ENCODE results near the gene PROZ. TPM values are rescaled to one million over a fixed set of nuclear protein-coding genes. Genes with fewer than 3 reads are reported as not detected.

Gene PROZ
- total RNA-seq, 1 donor from 2014 or later, result not detected

- H3K27ac Mint-ChIP-seq (ENCODE audit: unreplicated experiment), result no peak overlapping the region
- no peak overlapping the region for H3K4me3 Mint-ChIP-seq
- no peaks in the 10 kb centered on the region for H3K9me3 Mint-ChIP-seq
- peaks cover 12% of the 10 kb centered on the region for H3K4me1 Mint-ChIP-seq
- no peak for TF ChIP-seq CTCF (conservative IDR thresholded peaks at IDR 0.05)
- peaks cover 6% of the 10 kb centered on the region for H3K27me3 Mint-ChIP-seq (ENCODE audit: low read depth)
- no peak for DNase-seq (ENCODE audit: low read depth, low spot score)
- H3K36me3 Mint-ChIP-seq (ENCODE audit: low read depth), result no peaks in the 10 kb centered on the region
These were observed 39.2 kb upstream of the PROZ start for GRCh38 chr13:113119166-113119821.

DNA sequence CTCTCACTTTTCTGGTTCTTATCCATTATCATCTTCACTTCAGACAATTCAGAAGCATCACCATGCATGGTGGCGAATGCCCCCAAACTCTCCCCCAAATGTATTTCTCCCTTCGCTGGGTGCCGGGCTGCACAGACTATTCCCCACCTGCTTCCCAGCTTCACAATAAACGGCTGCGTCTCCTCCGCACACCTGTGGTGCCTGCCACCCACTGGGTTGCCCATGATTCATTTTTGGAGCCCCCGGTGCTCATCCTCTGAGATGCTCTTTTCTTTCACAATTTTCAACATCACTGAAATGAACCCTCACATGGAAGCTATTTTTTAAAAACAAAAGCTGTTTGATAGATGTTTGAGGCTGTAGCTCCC, 38.6 kb upstream of the PROZ start:
- Mint-ChIP-seq H3K36me3 (ENCODE audit: low read depth) (no peaks in the 10 kb centered on the region), H3K9me3 (no peaks in the 10 kb centered on the region), H3K4me1 (peaks cover 12% of the 10 kb centered on the region), H3K27ac (ENCODE audit: unreplicated experiment) (no peak overlapping the region), H3K4me3 (no peak overlapping the region), H3K27me3 (ENCODE audit: low read depth) (peaks cover 3% of the 10 kb centered on the region)
- TF ChIP-seq CTCF (conservative IDR thresholded peaks at IDR 0.05), result no peak
- no peak for DNase-seq (ENCODE audit: low read depth, low spot score)

DNA sequence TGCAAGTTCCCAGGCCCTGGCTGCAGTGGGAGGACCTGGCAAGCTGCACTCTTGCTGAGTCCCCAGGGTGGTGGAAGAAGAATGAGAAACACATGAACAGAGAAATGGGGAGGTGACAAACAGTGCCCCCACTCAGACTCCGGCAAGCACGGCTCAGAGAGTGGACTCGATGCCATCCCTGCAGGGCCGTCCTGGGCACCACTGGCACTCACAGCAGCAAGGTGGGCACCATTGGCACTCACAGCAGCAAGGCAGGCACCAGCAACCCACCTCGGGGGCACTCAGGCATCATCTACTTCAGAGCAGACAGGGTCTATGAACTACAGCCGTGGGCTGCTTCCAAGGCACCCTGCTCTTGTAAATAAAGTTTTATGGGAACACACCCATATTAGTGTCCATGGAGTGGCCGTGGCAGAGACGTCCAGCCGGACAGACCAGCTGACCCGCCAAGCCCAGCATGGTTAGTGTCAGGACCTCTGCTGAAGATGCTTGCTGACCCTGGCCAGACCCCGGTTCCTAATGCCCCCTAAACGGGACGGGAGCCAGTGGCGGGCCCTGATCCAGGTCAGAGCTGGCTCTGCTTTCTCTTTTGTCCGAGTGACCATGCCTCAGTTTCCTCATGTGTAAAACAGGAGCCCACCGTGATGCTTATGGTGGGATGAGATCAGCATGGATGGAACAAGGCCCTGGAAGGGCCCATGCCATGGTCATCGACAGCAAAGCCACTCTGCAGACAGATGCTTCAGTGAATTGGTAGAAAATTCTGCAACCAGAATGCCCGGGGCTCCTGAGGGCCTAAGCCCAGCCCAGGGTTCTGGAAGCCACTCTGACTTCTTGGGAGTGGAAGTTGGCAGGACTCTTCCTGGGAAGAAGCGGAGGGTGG, 37.9 kb upstream of the PROZ start:
- H3K4me1 Mint-ChIP-seq, result peaks cover 12% of the 10 kb centered on the region
- H3K27ac Mint-ChIP-seq (ENCODE audit: unreplicated experiment), result no peak overlapping the region
- no peak for DNase-seq (ENCODE audit: low read depth, low spot score)
- H3K27me3 Mint-ChIP-seq (ENCODE audit: low read depth), result peaks cover 3% of the 10 kb centered on the region
- H3K9me3 Mint-ChIP-seq, result no peaks in the 10 kb centered on the region
- no peak for TF ChIP-seq CTCF (conservative IDR thresholded peaks at IDR 0.05)
- no peak overlapping the region for H3K4me3 Mint-ChIP-seq
- H3K36me3 Mint-ChIP-seq (ENCODE audit: low read depth), result no peaks in the 10 kb centered on the region

- Mint-ChIP-seq H3K4me3 (no peak overlapping the region), H3K36me3 (ENCODE audit: low read depth) (no peaks in the 10 kb centered on the region), H3K9me3 (no peaks in the 10 kb centered on the region), H3K4me1 (peaks cover 12% of the 10 kb centered on the region), H3K27ac (ENCODE audit: unreplicated experiment) (peak overlapping the region; percentile 35), H3K27me3 (ENCODE audit: low read depth) (peaks cover 3% of the 10 kb centered on the region)
- no peak for DNase-seq (ENCODE audit: low read depth, low spot score)
- TF ChIP-seq CTCF (conservative IDR thresholded peaks at IDR 0.05), result no peak
These were observed 37.1 kb upstream of the PROZ start for GRCh38 chr13:113121183-113121927.

DNA sequence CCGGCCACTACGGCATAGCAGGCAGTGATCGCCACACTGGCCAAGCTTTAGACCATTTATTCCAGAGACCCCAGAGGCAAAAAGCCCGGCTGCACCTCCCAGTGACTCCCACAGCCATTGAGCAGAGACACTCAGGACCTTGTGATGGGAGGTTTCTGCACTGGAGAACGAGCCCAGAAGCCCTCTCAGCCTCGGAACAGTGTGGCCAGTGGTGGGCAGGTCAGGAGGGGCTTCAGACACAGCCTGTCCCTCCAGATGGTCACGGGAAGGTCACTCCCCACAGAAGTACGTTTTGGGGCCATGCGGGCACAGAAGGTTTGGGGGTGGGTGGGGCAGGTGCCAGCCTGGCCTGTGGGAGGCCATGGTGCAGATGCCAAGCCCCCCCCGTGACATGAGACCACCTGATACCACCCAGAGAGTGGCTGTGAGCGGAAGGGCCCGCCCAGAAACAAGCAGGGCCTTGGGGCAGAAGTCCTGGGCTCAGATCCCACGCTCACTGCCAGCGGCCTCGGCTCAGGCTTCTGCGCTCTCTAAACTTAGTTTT, 36.4 kb upstream of the PROZ start:
- H3K4me3 Mint-ChIP-seq, result no peak overlapping the region

More for the DNA sequence above, 36.4 kb upstream of the PROZ start:
- H3K9me3 Mint-ChIP-seq, result no peaks in the 10 kb centered on the region
- no peak overlapping the region for H3K27ac Mint-ChIP-seq (ENCODE audit: unreplicated experiment)
- TF ChIP-seq CTCF (conservative IDR thresholded peaks at IDR 0.05), result no peak
- no peak for DNase-seq (ENCODE audit: low read depth, low spot score)
- H3K27me3 Mint-ChIP-seq (ENCODE audit: low read depth), result peaks cover 3% of the 10 kb centered on the region
- peaks cover 12% of the 10 kb centered on the region for H3K4me1 Mint-ChIP-seq
- no peaks in the 10 kb centered on the region for H3K36me3 Mint-ChIP-seq (ENCODE audit: low read depth)

All from neural crest cell (in vitro differentiated cells).